ENCODE measurements around the gene SSC5D.
A peak's percentile ranks its signal among the peaks of the same experiment; 100 is the strongest.

Gene SSC5D

DNA sequence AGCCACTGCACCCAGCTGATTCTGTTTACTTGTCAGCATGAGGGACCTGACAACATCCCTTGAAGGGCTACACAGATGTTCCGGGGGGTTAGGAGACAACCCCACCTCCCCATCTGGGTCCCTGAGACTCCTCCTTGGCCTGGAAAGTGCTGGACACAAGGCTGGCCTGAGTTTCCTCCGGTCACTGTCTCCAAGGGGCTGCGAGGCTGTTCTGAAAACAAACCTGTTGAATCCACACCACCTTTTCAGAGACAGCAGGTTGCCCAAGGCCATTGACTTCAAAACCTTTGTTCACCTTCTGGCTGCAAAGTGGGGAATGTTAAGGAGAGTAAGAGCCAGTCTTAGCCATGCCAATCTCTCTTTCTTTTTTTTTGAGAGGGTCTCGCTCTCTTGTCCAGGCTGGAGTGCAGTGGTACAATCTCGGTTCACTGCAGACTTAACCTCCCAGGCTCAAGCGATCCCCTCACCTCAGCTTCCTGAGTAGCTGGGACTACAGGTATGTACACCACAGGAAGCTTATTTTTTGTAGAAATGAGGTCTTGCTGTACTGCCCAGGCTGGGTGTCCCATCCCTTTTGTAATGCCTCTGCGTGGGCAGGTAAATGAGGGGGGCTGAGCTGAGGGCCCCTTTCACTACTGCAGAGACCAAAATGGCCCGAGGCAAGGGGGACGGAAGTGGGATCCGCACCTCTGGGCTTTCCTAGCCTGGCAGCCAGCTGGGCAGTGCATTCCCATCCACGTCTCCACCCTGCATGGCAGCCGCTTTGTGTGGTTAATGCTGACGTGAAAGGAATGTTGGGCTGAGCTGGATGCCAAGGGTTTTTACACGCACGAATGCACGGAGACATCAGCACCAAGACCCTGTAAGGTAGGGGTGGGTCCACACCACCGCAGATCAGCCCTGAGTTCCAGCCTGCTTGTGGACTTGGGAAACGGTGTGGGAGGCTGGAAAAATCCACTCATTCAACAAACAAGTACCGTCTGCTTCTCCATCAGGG is 13.7 kb upstream of the SSC5D start:
- DNase-seq: no peak

DNA sequence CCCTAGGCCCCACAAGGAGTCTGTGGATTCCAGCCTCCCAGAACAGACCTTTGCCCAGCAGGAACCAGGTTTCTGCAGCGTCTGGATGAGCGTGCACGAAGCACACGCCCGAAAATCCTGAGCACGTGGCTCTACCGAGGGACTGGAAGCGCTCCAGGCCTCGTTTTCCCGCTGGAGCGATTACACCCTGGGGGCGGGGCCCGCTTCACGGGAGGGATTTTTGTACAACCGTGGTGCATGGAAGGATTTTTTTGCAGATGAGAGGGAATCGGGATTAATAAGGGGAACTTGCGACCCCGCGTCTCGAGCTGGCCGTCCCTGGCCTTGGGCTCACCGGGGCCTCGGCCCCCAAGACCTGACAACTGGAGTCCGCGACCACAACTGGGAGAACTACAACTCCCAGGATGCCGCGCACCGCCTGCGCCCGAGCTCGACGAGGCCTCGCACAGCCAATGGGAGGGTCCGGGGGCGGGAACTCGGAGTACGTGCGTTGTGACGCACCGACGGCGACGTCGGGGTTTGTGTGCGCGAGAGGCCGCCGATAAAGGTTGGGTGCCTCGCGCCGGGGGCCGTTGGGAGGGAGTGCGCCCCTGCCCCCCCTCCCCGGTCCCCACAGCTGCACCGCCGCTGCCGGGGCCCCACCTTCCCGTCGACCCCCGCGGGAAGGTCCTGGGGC is 12.0 kb upstream of the SSC5D start, which contains the start of gene ZNF628:
Gene ZNF628, plus strand, starts transcription at position 518 of the 676 bp plus-strand sequence. CDS start 3,294 bp downstream, outside the sequence.
- DNase-seq: peak; percentile 72

DNA sequence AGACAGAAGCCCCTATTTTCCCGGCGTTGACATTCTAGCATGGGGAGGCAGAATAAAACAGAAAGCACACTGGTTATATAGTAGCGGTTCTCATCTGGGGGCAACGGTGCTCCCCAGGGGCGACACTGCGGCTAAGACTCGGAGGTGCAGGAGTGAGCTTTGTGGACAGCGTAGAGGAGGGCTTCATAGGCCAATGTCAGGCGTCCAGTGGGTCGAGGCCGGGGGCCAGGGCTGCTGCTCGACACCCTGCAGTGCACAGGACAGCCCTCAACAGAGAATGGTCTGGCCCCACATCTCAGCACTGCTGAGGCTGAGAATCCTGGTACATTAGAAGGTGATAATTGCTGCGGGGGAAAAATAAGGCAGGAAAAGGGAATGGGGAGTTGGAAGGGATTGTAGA is 10.3 kb upstream of the SSC5D start:
- no peak for DNase-seq

DNA sequence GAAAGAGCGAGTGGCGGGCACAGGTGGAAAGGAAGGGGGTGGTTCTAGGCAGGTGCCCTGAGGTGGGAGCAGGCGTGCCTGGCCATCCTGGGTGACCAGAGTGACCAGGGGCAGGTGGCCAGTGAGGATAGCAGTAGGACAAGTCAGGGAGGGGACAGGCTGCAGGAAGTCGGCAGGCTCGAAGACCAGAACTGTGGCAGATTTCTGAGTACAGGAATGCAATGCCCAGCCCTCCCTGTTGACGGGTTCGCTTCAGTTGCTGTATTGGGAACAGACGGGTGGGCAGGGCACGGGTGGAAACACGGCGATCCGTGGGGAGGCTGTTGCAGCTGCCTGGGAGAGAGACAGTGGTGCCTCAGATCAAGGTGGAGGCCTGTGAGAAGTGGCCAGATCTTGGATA is 9.9 kb upstream of the SSC5D start:
- no peak for DNase-seq

DNA sequence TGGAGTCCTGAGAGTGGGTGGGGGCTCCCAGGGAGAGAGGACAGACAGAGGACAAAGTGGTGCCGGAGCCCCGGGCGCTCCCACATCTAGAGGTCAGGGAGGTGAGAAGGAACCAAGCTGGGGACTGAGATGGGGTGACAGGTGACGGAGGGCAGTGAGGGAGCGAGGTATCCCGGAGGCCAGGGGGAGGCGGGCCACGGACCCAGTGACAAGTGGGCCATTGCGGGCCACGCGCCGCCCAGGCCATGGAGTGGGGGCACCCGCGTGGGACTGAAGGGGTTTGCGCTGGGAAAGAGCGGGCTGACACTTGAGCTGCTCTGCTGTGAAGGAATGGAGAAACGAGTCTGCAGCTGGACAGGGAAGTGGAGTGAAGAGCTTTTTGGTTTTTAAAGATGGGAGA is 9.2 kb upstream of the SSC5D start:
- no peak for DNase-seq

DNA sequence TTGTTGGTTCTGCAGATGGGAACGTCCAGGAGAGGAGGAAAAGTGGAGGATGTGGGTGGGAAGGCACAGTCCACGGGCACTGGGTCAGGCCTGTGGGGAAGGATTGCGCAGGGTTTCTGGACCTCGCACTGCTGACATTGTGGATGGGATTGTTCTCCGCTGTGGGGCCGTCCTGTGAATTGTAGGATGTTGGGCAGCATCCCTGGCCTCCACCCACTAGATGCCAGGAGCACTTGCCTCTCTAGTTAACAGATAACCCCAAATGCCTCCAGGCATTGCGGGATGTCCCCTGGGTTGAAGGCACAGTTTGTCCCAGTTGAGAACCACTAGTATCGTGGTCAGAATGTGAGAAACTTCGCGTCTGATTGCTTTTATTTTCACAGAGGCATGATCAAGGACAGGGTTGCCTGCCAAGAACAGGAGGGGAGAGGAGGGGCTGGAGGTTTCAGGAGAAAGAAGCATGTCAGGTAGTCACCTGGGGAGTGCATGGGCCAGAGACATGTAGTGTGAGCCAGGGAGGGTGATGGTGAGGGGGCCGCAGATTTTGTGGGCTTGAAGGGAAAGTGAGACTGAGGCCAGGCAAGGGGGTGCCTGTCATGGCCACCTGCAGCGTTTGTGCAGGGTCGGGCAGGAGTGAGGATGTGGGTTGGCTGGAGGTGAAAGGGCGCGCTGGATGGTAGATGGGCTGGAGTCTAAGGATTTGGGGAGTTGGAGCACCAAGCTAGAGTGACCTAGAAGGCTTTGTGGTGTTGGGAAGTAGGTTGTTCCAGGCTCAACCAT is 8.6 kb upstream of the SSC5D start:
- no peak for DNase-seq

DNA sequence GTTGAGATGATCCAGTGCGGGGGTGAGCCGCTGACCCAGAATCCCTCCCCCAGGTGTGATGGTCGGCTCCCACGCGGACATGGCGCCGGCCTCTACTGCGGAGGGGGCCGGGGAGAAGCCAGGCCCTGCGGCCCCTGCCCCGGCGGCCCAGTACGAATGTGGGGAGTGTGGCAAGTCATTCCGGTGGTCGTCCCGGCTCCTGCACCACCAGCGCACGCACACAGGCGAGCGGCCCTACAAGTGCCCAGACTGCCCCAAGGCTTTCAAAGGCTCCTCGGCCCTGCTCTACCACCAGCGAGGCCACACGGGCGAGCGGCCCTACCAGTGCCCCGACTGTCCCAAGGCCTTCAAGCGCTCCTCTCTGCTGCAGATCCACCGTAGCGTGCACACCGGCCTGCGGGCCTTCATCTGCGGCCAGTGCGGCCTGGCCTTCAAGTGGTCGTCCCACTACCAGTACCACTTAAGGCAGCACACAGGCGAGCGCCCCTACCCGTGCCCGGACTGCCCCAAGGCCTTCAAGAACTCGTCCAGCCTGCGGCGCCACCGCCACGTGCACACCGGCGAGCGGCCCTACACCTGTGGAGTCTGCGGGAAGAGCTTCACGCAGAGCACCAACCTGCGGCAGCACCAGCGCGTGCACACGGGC is 7.0 kb upstream of the SSC5D start:
- no peak for DNase-seq

DNA sequence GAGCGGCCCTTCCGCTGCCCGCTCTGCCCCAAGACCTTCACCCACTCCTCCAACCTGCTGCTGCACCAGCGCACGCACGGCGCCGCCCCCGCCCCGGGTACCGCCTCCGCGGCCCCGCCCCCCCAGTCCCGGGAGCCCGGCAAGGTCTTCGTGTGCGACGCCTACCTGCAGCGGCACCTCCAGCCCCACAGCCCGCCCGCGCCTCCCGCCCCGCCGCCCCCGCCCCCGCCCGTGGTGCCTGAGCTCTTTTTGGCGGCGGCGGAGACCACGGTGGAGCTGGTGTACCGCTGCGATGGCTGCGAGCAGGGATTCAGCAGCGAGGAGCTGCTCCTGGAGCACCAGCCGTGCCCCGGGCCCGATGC is 6.5 kb upstream of the SSC5D start:
- no peak for DNase-seq

DNA sequence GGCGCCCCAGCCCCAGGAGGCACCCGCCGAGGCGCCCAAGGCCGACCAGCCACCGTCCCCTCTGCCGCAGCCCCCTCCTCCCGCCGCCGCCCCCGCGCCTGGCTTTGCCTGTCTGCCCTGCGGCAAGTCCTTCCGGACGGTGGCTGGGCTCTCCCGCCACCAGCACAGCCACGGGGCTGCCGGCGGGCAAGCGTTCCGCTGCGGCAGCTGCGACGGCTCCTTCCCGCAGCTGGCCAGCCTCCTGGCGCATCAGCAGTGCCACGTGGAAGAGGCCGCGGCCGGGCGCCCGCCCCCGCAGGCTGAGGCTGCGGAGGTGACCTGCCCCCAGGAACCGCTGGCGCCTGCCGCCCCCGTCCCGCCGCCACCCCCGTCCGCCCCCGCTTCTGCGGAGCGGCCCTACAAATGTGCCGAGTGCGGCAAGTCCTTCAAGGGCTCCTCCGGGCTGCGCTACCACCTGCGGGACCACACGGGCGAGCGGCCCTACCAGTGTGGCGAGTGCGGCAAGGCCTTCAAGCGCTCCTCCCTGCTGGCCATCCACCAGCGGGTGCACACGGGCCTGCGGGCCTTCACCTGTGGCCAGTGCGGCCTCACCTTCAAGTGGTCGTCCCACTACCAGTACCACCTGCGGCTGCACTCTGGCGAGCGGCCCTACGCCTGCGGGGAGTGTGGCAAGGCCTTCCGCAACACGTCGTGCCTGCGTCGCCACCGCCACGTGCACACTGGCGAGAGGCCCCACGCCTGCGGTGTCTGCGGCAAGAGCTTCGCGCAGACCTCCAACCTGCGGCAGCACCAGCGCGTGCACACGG is 5.9 kb upstream of the SSC5D start:
- no peak for DNase-seq

DNA sequence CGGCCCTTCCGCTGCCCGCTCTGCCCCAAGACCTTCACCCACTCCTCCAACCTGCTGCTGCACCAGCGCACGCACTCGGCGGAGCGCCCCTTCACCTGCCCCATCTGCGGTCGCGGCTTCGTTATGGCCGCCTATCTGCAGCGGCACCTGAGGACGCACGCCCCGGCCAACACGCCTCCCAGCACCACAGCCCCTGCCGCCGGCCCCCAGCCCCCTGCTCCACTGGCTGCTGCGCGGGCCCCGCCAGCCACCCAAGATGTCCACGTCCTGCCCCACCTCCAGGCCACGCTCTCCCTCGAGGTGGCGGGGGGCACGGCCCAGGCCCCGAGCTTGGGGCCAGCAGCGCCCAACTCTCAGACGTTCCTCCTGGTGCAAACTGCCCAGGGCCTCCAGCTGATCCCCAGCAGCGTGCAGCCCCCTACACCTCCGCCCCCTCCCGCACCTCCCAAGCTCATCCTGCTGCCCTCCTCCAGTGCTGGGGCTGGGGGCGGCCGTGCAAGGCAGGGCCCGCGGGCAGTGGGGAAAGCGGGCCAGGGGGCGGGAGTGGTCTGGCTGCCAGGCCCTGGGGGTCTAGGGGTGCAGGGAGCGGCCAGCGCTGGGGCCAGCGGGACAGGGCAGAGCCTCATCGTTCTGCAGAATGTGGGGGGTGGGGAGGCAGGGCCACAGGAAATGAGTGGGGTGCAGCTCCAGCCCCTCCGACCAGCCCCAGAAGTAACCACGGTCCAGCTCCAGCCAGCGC is 5.1 kb upstream of the SSC5D start:
- no peak for DNase-seq

DNA sequence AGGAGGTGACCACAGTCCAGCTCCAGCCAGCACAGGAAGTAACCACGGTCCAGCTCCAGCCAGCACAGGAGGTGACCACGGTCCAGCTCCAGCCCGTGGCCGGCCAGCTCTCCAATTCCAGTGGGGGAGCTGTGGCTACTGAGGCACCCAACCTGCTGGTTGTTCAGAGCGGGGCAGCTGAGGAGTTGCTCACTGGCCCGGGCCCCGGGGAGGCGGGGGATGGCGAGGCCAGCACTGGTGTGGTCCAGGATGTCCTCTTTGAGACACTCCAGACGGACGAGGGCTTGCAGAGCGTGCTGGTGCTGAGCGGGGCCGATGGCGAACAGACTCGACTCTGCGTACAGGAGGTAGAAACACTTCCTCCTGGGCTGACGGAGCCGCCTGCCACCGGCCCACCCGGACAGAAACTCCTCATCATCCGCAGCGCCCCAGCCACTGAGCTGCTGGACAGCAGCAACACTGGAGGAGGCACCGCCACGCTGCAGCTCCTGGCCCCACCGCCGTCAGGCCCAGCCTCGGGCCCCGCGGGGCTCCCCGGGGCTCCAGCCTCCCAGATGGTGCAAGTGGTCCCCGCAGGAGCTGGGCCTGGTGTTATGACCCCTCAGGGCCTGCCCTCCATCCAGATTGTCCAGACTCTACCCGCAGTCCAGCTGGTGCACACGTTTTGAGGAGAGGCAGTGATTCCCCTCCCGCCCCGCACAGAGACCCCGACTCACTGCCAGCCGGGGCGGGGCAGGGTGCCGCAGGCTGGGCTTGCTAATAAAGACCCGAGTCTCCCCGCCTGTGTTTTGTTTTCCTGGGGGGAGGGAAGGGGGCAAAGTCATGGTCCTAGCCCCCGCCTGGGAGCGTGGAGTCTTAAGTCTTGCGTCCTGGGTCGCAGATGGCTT is 4.3 kb upstream of the SSC5D start:
- no peak for DNase-seq

DNA sequence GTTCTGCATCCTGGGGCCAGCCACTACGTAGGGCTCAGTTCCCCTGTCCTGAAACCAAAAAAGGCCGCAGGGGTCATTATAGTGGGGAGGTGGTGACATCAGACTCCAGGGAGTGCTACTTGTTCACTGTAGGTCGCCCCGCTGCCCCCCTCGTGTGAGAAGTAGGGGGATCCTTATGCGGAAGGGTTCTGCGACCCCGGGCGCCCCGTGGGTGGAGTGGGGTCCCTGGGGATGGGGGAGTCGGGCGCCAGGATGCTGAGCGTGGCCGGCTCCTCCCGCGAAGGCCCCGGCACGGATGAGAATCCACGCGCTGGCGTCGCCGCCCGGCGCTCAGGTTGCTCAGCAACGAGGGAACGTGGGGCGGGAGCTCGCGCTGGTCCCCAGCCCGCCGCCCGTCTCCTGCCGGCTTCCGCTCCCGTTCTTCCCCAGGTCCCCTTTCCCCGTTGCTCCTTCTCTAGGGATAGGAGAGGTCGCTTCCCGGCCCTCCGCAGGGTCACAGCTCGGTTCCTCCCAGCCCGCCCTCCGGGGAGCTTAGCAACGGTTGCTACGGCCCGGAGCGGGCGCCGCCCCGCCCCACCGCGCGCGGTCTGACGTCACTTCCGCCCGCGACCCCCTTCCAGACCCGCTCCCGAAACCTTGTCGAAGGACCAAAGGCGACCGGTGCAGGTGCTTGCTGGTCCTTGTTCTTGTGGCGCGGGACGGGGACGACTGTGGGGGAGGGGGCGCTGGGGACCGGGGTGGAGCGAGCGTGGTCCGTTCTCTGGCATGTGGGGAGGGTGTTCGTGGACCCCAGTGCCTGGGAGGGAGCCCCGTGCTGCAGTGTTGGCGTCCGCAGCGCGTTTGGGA is 3.4 kb upstream of the SSC5D start, which contains the start of gene NAT14:
Gene NAT14, plus strand, starts transcription at position 596 of the 846 bp plus-strand sequence. CDS start 521 bp downstream, outside the sequence.
- DNase-seq: no peak

DNA sequence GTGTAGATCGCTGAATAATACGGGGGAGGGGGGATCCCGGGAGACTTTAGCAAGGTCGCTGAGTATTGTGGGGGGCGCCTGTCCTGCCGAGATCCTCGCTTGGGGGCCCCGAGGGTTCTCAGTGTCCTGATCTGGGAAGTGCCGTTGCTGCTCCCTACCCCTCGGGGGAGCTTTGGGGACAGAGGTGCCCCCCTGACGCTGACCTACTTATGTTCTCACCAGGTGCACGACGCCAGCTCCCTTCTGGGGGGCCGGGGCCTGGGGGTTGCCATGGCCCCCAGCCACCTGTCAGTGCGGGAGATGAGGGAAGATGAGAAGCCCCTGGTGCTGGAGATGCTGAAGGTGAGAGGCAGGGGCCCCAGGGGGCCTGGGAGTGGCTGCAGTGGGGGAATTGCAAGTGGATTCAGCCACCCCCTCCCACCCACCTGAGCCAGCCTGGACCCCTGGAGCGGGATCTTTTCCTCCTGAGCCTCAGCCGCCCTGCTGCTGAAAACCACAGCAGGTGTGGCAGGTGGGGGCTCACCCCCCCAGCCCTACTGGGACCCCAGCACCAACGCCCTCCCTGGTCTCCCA is 2.7 kb upstream of the SSC5D start:
- DNase-seq: no peak

DNA sequence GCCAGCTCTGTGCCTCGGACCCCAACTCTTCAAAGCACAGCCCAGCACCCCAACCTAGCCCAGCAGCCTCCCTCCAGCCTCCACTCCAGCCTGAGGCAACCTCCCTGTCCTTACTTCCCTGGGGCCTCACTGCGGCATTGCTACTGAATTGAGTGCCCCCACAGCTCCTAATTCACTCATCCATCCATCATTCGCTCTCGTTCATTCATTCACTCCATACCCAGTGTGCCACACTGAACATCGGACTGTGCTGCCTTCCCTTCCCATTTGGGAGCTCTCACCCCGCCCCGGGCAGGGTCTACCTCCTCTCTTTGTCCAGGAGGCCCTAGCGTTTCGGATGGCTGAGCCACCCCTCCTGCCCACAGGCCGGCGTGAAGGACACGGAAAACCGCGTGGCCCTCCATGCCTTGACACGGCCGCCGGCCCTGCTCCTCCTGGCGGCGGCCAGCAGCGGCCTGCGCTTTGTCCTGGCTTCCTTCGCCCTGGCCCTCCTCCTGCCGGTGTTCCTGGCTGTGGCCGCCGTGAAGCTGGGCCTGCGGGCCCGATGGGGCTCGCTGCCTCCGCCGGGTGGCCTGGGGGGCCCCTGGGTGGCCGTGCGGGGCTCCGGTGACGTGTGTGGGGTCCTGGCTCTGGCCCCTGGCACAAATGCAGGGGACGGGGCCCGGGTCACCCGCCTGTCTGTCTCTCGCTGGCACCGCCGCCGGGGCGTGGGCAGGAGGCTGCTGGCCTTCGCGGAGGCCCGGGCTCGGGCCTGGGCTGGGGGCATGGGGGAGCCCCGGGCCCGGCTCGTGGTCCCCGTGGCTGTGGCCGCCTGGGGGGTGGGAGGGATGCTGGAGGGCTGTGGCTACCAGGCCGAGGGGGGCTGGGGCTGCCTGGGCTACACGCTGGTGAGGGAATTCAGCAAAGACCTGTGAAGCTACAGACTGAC is 1.9 kb upstream of the SSC5D start:
- DNase-seq: no peak

DNA sequence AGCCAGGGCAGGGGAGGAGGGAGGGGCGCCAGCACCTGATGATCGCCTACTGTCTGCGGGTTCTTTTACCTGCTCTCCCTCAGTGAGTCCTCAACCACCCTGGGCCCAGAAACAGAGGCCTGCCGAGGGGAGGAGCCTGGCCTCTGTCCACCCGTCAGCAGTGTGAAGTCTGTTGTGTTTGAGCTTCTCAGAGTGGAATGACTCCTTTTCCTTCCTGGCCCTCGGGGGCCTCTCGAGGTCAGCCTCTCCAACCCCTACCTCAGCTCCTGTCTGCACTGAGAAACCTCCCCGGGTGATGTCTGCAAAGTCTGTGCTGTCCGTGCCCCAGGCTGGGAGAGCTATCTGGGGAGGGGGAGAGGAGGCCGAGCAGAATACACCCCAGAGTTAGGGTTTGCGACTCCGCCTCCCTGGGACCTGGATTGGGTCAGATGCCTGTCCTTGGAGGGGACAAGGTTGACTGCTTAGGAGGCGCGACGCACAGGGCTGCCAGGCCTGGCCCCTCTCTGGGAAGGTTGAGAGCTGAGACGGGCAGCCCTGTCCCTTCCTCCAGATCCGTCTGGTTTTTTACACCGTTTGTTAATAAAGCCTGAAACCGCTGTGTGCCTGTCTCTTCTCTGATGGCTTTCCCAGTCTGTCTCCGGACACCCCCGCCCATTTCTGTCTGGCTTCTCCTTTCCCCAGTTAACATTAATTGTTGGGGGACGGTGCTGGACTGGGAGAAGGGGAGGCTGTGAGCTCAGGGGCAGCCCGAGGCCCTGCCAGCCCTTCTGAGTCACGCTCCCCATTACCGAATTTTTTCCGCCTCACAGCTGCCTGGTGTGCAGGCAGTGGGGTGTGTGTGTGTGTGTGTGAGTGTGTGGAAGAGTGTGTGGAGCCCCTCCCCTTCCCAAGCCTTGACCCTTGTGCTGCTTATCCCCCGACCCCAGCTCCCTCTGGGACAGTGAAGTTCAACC is 989 bp upstream of the SSC5D start:
- DNase-seq: no peak
